Measurements from ENCODE around the gene FHIT. TPM values are rescaled to one million over a fixed set of nuclear protein-coding genes. Genes with fewer than 3 reads are reported as not detected.

Gene FHIT
- total and polyA plus RNA-seq, 7 donors, result 2.4 to 10.2 (median 6.1) TPM

GRCh38 chr3:60399861-60400845, 851.1 kb downstream of the FHIT start:
- WGBS, 2 donors, result 72 to 74% methylated on average over 7 of the region's 7 CpGs
- intact Hi-C loops (cut with DNase I), result no loop called here
- DNase-seq, result no peak
- Histone ChIP-seq H3K9me3 (no peaks in the 10 kb centered on the region), H3K4me1 (no peaks in the 10 kb centered on the region), H3K27me3 (no peaks in the 10 kb centered on the region), H3K36me3 (no peaks in the 10 kb centered on the region), H3K27ac (no peak overlapping the region), H3K4me3 (no peak overlapping the region)
- TF ChIP-seq POLR2A (IDR thresholded peaks at IDR 0.05), result no peak
- TF ChIP-seq EP300 (IDR thresholded peaks at IDR 0.05), result no peak
- no peak for TF ChIP-seq POLR2AphosphoS5 (IDR thresholded peaks at IDR 0.05)
- TF ChIP-seq, protein P1, sequence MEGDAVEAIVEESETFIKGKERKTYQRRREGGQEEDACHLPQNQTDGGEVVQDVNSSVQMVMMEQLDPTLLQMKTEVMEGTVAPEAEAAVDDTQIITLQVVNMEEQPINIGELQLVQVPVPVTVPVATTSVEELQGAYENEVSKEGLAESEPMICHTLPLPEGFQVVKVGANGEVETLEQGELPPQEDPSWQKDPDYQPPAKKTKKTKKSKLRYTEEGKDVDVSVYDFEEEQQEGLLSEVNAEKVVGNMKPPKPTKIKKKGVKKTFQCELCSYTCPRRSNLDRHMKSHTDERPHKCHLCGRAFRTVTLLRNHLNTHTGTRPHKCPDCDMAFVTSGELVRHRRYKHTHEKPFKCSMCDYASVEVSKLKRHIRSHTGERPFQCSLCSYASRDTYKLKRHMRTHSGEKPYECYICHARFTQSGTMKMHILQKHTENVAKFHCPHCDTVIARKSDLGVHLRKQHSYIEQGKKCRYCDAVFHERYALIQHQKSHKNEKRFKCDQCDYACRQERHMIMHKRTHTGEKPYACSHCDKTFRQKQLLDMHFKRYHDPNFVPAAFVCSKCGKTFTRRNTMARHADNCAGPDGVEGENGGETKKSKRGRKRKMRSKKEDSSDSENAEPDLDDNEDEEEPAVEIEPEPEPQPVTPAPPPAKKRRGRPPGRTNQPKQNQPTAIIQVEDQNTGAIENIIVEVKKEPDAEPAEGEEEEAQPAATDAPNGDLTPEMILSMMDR (IDR thresholded peaks at IDR 0.05), result no peak

DNA sequence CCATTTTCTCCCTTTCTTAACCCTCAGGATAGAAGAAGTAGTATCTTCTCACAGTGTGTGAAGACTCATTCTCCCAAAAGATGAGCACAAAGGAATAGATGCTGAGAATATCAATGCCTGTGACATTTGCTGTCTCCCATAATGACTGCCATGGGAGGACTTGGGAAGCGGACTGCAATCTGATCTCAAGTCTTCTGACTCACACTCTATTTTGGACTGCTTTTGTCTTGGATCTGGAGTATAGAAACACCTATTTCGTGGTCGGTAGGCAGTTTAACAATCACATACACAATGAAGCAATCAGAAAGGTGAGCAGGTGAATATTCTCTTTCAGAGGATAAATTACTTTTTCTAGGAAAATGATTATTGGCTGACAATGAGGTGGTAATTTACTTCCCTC, 852.0 kb downstream of the FHIT start:
- H3K27ac ChIP-seq, result no peak overlapping the region
- no peaks in the 10 kb centered on the region for H3K4me1 ChIP-seq
- DNase-seq, result no peak
- no peak for TF ChIP-seq EP300 (IDR thresholded peaks at IDR 0.05)
- H3K4me3 ChIP-seq, result no peak overlapping the region
- no peaks in the 10 kb centered on the region for H3K27me3 ChIP-seq
- intact Hi-C loops (cut with DNase I), result no loop called here
- H3K9me3 ChIP-seq, result no peaks in the 10 kb centered on the region
- no peaks in the 10 kb centered on the region for H3K36me3 ChIP-seq
- 86 to 98% methylated on average over 3 of the region's 3 CpGs for whole genome bisulfite sequencing, 2 donors

- 89 to 92% methylated on average over 4 of the region's 4 CpGs for WGBS, 2 donors
- Histone ChIP-seq H3K27ac (no peak overlapping the region), H3K36me3 (no peaks in the 10 kb centered on the region), H3K9me3 (no peaks in the 10 kb centered on the region), H3K4me1 (no peaks in the 10 kb centered on the region), H3K4me3 (no peak overlapping the region), H3K27me3 (no peaks in the 10 kb centered on the region)
- TF ChIP-seq POLR2A (IDR thresholded peaks at IDR 0.05) (no peak), EP300 (IDR thresholded peaks at IDR 0.05) (no peak), POLR2AphosphoS5 (IDR thresholded peaks at IDR 0.05) (no peak)
- TF ChIP-seq, protein P1 (IDR thresholded peaks at IDR 0.05), result no peak
- intact Hi-C loops (cut with DNase I), result no loop called here
- no peak for DNase-seq
Observed at GRCh38 chr3:60395173-60395762, 856.0 kb downstream of the FHIT start.

DNA sequence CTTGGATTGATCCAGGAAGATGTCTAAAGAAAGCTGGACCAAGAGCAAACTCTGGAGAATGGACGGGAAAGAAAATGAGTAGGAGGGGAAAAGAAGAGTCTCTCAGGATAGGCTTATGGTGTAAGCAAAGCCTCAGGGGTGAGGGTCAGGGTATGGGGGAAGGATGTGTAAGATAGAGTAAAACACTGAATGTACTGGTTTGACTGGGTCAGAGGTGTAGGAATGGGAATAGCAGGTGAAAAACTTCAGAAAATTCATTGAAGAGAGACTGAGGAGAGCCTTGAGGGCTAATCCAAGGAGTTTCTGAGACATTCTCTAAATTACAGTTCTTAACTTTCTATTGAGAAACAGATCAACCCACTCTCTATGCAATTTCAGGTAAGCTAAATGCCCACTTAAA, 857.3 kb downstream of the FHIT start:
- Histone ChIP-seq H3K9me3 (no peaks in the 10 kb centered on the region), H3K27ac (no peak overlapping the region), H3K4me3 (no peak overlapping the region), H3K36me3 (no peaks in the 10 kb centered on the region), H3K4me1 (no peaks in the 10 kb centered on the region), H3K27me3 (no peaks in the 10 kb centered on the region)
- intact Hi-C loops (cut with DNase I), result no loop called here
- WGBS, 2 donors, result 92 to 93% methylated on average over 1 of the region's 1 CpG
- no peak for TF ChIP-seq POLR2A (IDR thresholded peaks at IDR 0.05)
- no peak for TF ChIP-seq EP300 (IDR thresholded peaks at IDR 0.05)
- TF ChIP-seq, protein P1 (IDR thresholded peaks at IDR 0.05), result no peak
- no peak for TF ChIP-seq POLR2AphosphoS5 (IDR thresholded peaks at IDR 0.05)
- DNase-seq, result no peak

DNA sequence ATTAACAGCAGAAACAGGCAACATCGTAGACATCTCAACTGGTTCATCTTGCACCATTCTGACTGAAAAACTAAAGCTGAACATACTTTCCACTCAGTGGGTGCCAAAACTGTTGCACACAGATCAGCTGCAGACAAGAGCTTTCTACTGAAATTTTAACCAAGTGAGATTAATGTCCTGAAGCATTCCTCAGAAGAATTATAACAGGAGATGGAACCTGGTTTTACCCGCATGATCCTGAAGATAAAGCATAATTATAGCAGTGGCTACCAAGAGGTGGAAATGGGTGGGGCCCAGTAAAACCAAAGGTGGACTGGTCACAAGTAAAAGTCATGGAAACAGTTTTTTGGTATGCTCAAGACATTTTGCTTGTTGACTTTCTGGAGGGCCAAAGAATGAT, 858.8 kb downstream of the FHIT start:
- WGBS, 2 donors, result 95 to 97% methylated on average over 2 of the region's 2 CpGs
- Histone ChIP-seq H3K27me3 (no peaks in the 10 kb centered on the region), H3K4me3 (no peak overlapping the region), H3K4me1 (no peaks in the 10 kb centered on the region), H3K27ac (no peak overlapping the region), H3K9me3 (no peaks in the 10 kb centered on the region), H3K36me3 (no peaks in the 10 kb centered on the region)
- TF ChIP-seq POLR2A (IDR thresholded peaks at IDR 0.05) (no peak), EP300 (IDR thresholded peaks at IDR 0.05) (no peak), POLR2AphosphoS5 (IDR thresholded peaks at IDR 0.05) (no peak)
- TF ChIP-seq, protein P1 (IDR thresholded peaks at IDR 0.05), result no peak
- DNase-seq, result no peak
- intact Hi-C loops (cut with DNase I), result no loop called here
